Loucy (cell line): ENCODE data around the gene SLC28A2.

Experiments used
- EZH2phosphoT487 ChIP-seq: fragments of 200-600 bp; IDR thresholded peaks from 2 replicates; pipeline ENCODE4 v1.6.1; 2018; ENCODE audit warnings: antibody characterized with exemption, mild to moderate bottlenecking, moderate library complexity, borderline replicate concordance
- TF ChIP-seq, protein P1 (sequence below): fragments of 200-600 bp; sonication (generic); conservative IDR thresholded peaks from 2 replicates; pipeline ENCODE4 v1.5.1; 2014; ENCODE audit warnings: mild to moderate bottlenecking, antibody characterized with exemption, low read length

GRCh38 chr15:45320581-45321205 lies 68.7 kb downstream of the SLC28A2 start:
- TF ChIP-seq, protein P1, sequence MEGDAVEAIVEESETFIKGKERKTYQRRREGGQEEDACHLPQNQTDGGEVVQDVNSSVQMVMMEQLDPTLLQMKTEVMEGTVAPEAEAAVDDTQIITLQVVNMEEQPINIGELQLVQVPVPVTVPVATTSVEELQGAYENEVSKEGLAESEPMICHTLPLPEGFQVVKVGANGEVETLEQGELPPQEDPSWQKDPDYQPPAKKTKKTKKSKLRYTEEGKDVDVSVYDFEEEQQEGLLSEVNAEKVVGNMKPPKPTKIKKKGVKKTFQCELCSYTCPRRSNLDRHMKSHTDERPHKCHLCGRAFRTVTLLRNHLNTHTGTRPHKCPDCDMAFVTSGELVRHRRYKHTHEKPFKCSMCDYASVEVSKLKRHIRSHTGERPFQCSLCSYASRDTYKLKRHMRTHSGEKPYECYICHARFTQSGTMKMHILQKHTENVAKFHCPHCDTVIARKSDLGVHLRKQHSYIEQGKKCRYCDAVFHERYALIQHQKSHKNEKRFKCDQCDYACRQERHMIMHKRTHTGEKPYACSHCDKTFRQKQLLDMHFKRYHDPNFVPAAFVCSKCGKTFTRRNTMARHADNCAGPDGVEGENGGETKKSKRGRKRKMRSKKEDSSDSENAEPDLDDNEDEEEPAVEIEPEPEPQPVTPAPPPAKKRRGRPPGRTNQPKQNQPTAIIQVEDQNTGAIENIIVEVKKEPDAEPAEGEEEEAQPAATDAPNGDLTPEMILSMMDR: no peak
- TF ChIP-seq EZH2phosphoT487: no peak
